GM23338 (cell line): ENCODE data around the gene KLK5. TPM values are rescaled to one million over a fixed set of nuclear protein-coding genes. Genes with fewer than 3 reads are reported as not detected.

Source experiments
- ATAC-seq: fragments of 200-7000 bp; cut with Tn5 transposase; 3 replicates; pipeline ENCODE4 v1.9.1; 2020
- DNase-seq: peaks from one replicate; pipeline ENCODE4 v3.0.0-alpha.2; 2015; ENCODE audit warnings: low spot score
- H2AFZ ChIP-seq: fragments of 200-600 bp; sonication (generic); 2 replicates; pipeline ENCODE4 v1.8.0; 2016; ENCODE audit warnings: antibody characterized with exemption, mild to moderate bottlenecking, moderate library complexity
- H3F3A ChIP-seq: fragments of 200-600 bp; sonication (generic); replicated peaks from 2 replicates; pipeline ENCODE4 v1.8.0; 2017; ENCODE audit warnings: antibody characterized with exemption, mixed run types, low read depth
- H3K27ac ChIP-seq: fragments of 200-600 bp; sonication (generic); 2 replicates; pipeline ENCODE4 v1.6.1; 2016; ENCODE audit warnings: low read depth
- H3K27me3 ChIP-seq: fragments of 200-600 bp; sonication (generic); 2 replicates; pipeline ENCODE4 v1.8.0; 2016; ENCODE audit warnings: mild to moderate bottlenecking, mixed run types, moderate library complexity; ENCODE audit not compliant: insufficient read depth
- H3K36me3 ChIP-seq: fragments of 200-600 bp; sonication (generic); 2 replicates; pipeline ENCODE4 v1.8.0; 2016; ENCODE audit warnings: mild to moderate bottlenecking; ENCODE audit not compliant: insufficient read depth
- H3K4me1 ChIP-seq: fragments of 200-600 bp; sonication (generic); 2 replicates; pipeline ENCODE4 v1.8.0; 2016; ENCODE audit warnings: mild to moderate bottlenecking, moderate library complexity; ENCODE audit not compliant: insufficient read depth
- H3K4me2 ChIP-seq: fragments of 200-600 bp; sonication (generic); 2 replicates; pipeline ENCODE4 v1.7.1; 2017; ENCODE audit warnings: mixed run types
- H3K4me3 ChIP-seq: fragments of 200-600 bp; sonication (generic); 2 replicates; pipeline ENCODE4 v1.6.1; 2016; ENCODE audit warnings: mixed run types
- H3K79me2 ChIP-seq: fragments of 200-600 bp; sonication (generic); replicated peaks from 2 replicates; pipeline ENCODE4 v1.8.0; 2017; ENCODE audit warnings: mild to moderate bottlenecking; ENCODE audit not compliant: insufficient read depth
- H3K9me2 ChIP-seq: fragments of 200-600 bp; sonication (generic); 2 replicates; pipeline ENCODE4 v1.8.0; 2017; ENCODE audit not compliant: insufficient read depth
- H4K20me1 ChIP-seq: fragments of 200-600 bp; sonication (generic); replicated peaks from 2 replicates; pipeline ENCODE4 v1.8.0; 2017; ENCODE audit warnings: mild to moderate bottlenecking; ENCODE audit not compliant: insufficient read depth
- H3K27ac Mint-ChIP-seq: 2 replicates; pipeline ENCODE4 v1.8.0; 2020; ENCODE audit warnings: inconsistent platforms, mild to moderate bottlenecking, moderate library complexity, mixed read lengths
- H3K27me3 Mint-ChIP-seq: 3 replicates; pipeline ENCODE4 v1.8.0; 2022; ENCODE audit warnings: low read depth, mild to moderate bottlenecking, moderate library complexity, mixed read lengths, inconsistent platforms; ENCODE audit not compliant: insufficient read depth, poor library complexity
- H3K36me3 Mint-ChIP-seq: 3 replicates; pipeline ENCODE4 v1.8.0; 2021; ENCODE audit warnings: low read depth, mild to moderate bottlenecking, inconsistent platforms, moderate library complexity, mixed read lengths
- H3K4me1 Mint-ChIP-seq: 3 replicates; pipeline ENCODE4 v1.8.0; 2020; ENCODE audit warnings: mild to moderate bottlenecking, inconsistent platforms, mixed read lengths
- H3K4me3 Mint-ChIP-seq: 3 replicates; pipeline ENCODE4 v1.8.0; 2021; ENCODE audit warnings: moderate library complexity, mild to moderate bottlenecking, inconsistent platforms, mixed read lengths
- H3K9me3 Mint-ChIP-seq: 3 replicates; pipeline ENCODE4 v1.8.0; 2020; ENCODE audit warnings: moderate library complexity, mild to moderate bottlenecking, inconsistent platforms, mixed read lengths
- CREB1 ChIP-seq: fragments of 250-450 bp; sonication (Bioruptor Pico); IDR thresholded peaks from 2 replicates; pipeline ENCODE4 v1.5.0; 2020; ENCODE audit warnings: low read depth, mild to moderate bottlenecking, moderate library complexity
- JUNB ChIP-seq: IDR thresholded peaks from one replicate; pipeline ENCODE4 v1.6.1; 2016; ENCODE audit warnings: antibody characterized with exemption; ENCODE audit not compliant: unreplicated experiment
- NANOG ChIP-seq: IDR thresholded peaks from 2 replicates; pipeline ENCODE4 v1.6.1; 2016; ENCODE audit warnings: antibody characterized with exemption, borderline replicate concordance
- ZNF331 ChIP-seq: fragments of 250-450 bp; sonication (Bioruptor Pico); IDR thresholded peaks from 2 replicates; pipeline ENCODE4 v1.5.0; 2020; ENCODE audit warnings: low read depth, mild to moderate bottlenecking, moderate library complexity
- polyA plus RNA-seq: library from polyadenylated mRNA; unstranded; fragments of >200 nt; fragmentation: Nextera tagmentation; extraction: Ambion mirVana; gene quantifications from 2 replicates; pipeline ENCODE4 v1.2.1, GENCODE V29; 2016
- total RNA-seq: library from RNA; depleted of rRNA; stranded (reverse); fragments of >200 nt; shearing (Covaris generic); gene quantifications from 2 replicates; pipeline ENCODE4 v1.2.3, GENCODE V29; 2014
- TF ChIP-seq, protein P1 (sequence below): fragments of 250-450 bp; sonication (Bioruptor Pico); IDR thresholded peaks from 2 replicates; pipeline ENCODE4 v1.5.0; 2020; ENCODE audit warnings: mild to moderate bottlenecking, moderate library complexity
- TF ChIP-seq, protein P2 (sequence below): IDR thresholded peaks from 2 replicates; pipeline ENCODE4 v1.6.1; 2016; ENCODE audit warnings: antibody characterized with exemption
- TF ChIP-seq, protein P3 (sequence below): IDR thresholded peaks from one replicate; pipeline ENCODE4 v1.6.1; 2018; ENCODE audit warnings: antibody characterized with exemption; ENCODE audit not compliant: unreplicated experiment
- TF ChIP-seq, protein P4 (sequence below), 2 experiments: fragments of 200-600 bp in 1 of 2; sonication (generic) in 1 of 2; conservative IDR thresholded peaks; 2 replicates each; pipeline versions ENCODE4 v1.5.1 to v1.6.1; 2016 to 2017; ENCODE audit warnings: antibody characterized with exemption in 2 of 2, low read depth in 2 of 2, mild to moderate bottlenecking in 2 of 2, moderate library complexity in 1 of 2

The KLK5 gene
- total and polyA plus RNA-seq, 2 experiments from 2014 or later, result 0.66 TPM; not detected in 1

DNA sequence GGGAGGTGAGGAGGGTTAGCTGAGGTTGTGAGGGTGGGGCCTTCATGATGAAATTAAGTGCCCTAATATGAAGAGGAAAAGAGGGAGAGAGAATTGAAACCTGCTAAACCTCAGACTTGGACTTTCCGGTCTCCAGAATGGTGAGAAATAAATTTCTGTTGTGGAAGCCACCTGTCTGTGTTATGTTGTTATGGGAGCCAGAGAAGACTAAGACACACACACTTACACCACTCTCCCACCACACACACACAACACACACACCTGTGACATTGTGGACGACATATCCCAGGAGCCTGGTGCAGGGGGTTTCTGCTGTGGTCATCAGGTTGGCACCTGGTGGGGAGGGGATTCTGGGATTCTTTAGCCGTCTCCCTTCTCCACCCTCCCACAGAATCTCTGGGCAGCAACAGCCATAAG, 55.6 kb downstream of the KLK5 start:
- Histone ChIP-seq H2AFZ (no peak overlapping the region), H3K4me2 (no peak overlapping the region), H3K4me1 (no peaks in the 10 kb centered on the region), H3K27me3 (no peaks in the 10 kb centered on the region), H4K20me1 (no peaks in the 10 kb centered on the region), H3K4me3 (no peak overlapping the region), H3K79me2 (no peaks in the 10 kb centered on the region), H3F3A (no peaks in the 10 kb centered on the region), H3K9me2 (no peaks in the 10 kb centered on the region), H3K36me3 (no peaks in the 10 kb centered on the region), H3K27ac (no peak overlapping the region)
- no peak overlapping the region for H3K4me3 Mint-ChIP-seq
- peaks cover 24% of the 10 kb centered on the region for H3K36me3 Mint-ChIP-seq
- H3K9me3 Mint-ChIP-seq, result peaks cover 76% of the 10 kb centered on the region
- H3K27me3 Mint-ChIP-seq, result peaks cover 5% of the 10 kb centered on the region
- no peak overlapping the region for H3K27ac Mint-ChIP-seq
- TF ChIP-seq, protein P1, sequence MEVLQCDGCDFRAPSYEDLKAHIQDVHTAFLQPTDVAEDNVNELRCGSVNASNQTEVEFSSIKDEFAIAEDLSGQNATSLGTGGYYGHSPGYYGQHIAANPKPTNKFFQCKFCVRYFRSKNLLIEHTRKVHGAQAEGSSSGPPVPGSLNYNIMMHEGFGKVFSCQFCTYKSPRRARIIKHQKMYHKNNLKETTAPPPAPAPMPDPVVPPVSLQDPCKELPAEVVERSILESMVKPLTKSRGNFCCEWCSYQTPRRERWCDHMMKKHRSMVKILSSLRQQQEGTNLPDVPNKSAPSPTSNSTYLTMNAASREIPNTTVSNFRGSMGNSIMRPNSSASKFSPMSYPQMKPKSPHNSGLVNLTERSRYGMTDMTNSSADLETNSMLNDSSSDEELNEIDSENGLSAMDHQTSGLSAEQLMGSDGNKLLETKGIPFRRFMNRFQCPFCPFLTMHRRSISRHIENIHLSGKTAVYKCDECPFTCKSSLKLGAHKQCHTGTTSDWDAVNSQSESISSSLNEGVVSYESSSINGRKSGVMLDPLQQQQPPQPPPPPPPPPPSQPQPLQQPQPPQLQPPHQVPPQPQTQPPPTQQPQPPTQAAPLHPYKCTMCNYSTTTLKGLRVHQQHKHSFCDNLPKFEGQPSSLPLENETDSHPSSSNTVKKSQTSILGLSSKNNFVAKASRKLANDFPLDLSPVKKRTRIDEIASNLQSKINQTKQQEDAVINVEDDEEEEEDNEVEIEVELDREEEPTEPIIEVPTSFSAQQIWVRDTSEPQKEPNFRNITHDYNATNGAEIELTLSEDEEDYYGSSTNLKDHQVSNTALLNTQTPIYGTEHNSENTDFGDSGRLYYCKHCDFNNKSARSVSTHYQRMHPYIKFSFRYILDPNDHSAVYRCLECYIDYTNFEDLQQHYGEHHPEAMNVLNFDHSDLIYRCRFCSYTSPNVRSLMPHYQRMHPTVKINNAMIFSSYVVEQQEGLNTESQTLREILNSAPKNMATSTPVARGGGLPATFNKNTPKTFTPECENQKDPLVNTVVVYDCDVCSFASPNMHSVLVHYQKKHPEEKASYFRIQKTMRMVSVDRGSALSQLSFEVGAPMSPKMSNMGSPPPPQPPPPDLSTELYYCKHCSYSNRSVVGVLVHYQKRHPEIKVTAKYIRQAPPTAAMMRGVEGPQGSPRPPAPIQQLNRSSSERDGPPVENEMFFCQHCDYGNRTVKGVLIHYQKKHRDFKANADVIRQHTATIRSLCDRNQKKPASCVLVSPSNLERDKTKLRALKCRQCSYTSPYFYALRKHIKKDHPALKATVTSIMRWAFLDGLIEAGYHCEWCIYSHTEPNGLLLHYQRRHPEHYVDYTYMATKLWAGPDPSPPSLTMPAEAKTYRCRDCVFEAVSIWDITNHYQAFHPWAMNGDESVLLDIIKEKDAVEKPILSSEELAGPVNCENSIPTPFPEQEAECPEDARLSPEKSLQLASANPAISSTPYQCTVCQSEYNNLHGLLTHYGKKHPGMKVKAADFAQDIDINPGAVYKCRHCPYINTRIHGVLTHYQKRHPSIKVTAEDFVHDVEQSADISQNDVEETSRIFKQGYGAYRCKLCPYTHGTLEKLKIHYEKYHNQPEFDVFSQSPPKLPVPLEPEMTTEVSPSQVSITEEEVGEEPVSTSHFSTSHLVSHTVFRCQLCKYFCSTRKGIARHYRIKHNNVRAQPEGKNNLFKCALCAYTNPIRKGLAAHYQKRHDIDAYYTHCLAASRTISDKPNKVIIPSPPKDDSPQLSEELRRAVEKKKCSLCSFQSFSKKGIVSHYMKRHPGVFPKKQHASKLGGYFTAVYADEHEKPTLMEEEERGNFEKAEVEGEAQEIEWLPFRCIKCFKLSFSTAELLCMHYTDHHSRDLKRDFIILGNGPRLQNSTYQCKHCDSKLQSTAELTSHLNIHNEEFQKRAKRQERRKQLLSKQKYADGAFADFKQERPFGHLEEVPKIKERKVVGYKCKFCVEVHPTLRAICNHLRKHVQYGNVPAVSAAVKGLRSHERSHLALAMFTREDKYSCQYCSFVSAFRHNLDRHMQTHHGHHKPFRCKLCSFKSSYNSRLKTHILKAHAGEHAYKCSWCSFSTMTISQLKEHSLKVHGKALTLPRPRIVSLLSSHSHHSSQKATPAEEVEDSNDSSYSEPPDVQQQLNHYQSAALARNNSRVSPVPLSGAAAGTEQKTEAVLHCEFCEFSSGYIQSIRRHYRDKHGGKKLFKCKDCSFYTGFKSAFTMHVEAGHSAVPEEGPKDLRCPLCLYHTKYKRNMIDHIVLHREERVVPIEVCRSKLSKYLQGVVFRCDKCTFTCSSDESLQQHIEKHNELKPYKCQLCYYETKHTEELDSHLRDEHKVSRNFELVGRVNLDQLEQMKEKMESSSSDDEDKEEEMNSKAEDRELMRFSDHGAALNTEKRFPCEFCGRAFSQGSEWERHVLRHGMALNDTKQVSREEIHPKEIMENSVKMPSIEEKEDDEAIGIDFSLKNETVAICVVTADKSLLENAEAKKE (CRISPR knock-in tag), result no peak
- no peak for TF ChIP-seq ZNF331 (CRISPR knock-in tag)
- ATAC-seq, result no peak
- DNase-seq, result no peak
- H3K4me1 Mint-ChIP-seq, result no peaks in the 10 kb centered on the region

DNA sequence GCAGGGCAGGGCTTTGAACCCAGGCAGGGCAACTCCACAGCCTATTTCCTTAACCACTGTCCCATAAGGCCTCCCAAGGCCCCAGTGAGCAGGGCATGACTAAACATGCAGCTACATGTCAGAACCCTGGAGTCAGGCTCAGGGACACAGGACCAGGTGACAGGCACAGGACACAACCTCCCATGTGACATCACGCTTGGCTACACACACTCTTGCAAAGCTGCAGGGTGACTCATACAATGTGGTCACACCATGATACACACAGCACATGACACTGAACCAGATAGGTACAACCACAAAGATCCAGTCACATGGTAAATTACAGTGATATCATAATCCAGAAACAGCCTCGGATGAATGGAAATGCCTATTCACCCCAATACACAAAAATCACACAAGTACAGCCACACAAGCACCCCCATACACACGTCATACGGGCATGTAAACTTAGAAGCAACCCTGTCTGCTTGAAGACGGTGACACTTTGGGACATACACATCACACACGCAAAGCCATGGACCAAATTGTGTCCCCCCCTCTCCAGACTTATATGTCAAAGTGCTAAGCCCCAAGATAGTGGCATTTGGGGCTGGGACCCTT, 56.1 kb downstream of the KLK5 start:
- Histone ChIP-seq H3K4me2 (no peak overlapping the region), H3K36me3 (no peaks in the 10 kb centered on the region), H3K4me3 (no peak overlapping the region), H3K79me2 (no peaks in the 10 kb centered on the region), H3K27me3 (no peaks in the 10 kb centered on the region), H4K20me1 (no peaks in the 10 kb centered on the region), H3K9me2 (no peaks in the 10 kb centered on the region), H2AFZ (no peak overlapping the region), H3K27ac (no peak overlapping the region), H3F3A (no peaks in the 10 kb centered on the region), H3K4me1 (no peaks in the 10 kb centered on the region)
- Mint-ChIP-seq H3K9me3 (peaks cover 81% of the 10 kb centered on the region), H3K27me3 (peaks cover 5% of the 10 kb centered on the region), H3K36me3 (peaks cover 26% of the 10 kb centered on the region), H3K4me3 (no peak overlapping the region), H3K4me1 (no peaks in the 10 kb centered on the region), H3K27ac (no peak overlapping the region)
- no peak for ATAC-seq
- no peak for DNase-seq
- no peak for TF ChIP-seq CREB1 (CRISPR knock-in tag)
- TF ChIP-seq, protein P2, sequence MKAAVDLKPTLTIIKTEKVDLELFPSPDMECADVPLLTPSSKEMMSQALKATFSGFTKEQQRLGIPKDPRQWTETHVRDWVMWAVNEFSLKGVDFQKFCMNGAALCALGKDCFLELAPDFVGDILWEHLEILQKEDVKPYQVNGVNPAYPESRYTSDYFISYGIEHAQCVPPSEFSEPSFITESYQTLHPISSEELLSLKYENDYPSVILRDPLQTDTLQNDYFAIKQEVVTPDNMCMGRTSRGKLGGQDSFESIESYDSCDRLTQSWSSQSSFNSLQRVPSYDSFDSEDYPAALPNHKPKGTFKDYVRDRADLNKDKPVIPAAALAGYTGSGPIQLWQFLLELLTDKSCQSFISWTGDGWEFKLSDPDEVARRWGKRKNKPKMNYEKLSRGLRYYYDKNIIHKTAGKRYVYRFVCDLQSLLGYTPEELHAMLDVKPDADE, result no peak
- TF ChIP-seq, protein P3, sequence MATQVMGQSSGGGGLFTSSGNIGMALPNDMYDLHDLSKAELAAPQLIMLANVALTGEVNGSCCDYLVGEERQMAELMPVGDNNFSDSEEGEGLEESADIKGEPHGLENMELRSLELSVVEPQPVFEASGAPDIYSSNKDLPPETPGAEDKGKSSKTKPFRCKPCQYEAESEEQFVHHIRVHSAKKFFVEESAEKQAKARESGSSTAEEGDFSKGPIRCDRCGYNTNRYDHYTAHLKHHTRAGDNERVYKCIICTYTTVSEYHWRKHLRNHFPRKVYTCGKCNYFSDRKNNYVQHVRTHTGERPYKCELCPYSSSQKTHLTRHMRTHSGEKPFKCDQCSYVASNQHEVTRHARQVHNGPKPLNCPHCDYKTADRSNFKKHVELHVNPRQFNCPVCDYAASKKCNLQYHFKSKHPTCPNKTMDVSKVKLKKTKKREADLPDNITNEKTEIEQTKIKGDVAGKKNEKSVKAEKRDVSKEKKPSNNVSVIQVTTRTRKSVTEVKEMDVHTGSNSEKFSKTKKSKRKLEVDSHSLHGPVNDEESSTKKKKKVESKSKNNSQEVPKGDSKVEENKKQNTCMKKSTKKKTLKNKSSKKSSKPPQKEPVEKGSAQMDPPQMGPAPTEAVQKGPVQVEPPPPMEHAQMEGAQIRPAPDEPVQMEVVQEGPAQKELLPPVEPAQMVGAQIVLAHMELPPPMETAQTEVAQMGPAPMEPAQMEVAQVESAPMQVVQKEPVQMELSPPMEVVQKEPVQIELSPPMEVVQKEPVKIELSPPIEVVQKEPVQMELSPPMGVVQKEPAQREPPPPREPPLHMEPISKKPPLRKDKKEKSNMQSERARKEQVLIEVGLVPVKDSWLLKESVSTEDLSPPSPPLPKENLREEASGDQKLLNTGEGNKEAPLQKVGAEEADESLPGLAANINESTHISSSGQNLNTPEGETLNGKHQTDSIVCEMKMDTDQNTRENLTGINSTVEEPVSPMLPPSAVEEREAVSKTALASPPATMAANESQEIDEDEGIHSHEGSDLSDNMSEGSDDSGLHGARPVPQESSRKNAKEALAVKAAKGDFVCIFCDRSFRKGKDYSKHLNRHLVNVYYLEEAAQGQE, result no peak
- TF ChIP-seq JUNB, result no peak
- TF ChIP-seq, protein P4, sequence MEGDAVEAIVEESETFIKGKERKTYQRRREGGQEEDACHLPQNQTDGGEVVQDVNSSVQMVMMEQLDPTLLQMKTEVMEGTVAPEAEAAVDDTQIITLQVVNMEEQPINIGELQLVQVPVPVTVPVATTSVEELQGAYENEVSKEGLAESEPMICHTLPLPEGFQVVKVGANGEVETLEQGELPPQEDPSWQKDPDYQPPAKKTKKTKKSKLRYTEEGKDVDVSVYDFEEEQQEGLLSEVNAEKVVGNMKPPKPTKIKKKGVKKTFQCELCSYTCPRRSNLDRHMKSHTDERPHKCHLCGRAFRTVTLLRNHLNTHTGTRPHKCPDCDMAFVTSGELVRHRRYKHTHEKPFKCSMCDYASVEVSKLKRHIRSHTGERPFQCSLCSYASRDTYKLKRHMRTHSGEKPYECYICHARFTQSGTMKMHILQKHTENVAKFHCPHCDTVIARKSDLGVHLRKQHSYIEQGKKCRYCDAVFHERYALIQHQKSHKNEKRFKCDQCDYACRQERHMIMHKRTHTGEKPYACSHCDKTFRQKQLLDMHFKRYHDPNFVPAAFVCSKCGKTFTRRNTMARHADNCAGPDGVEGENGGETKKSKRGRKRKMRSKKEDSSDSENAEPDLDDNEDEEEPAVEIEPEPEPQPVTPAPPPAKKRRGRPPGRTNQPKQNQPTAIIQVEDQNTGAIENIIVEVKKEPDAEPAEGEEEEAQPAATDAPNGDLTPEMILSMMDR (conservative IDR thresholded peaks at IDR 0.05; ENCODE audit: low read depth in 2 of 2), result no peak
- no peak for TF ChIP-seq NANOG
